Gastroesophageal sphincter (tissue), 3 donors: ENCODE measurements around the gene TANC1.

ENCODE experiments used
- CTCF ChIP-seq, 4 experiments: fragments of 200-600 bp in 2 of 4; fragments of 450-650 bp in 2 of 4; sonication (generic) in 1 of 4; IDR thresholded peaks; one replicate each; pipeline ENCODE4 v1.5.1; 2017 to 2019; ENCODE audit warnings: antibody characterized with exemption in 4 of 4, mild to moderate bottlenecking in 2 of 4, moderate library complexity in 2 of 4
- EP300 ChIP-seq: sonication (generic); formaldehyde crosslinking; IDR thresholded peaks from one replicate; pipeline ENCODE4 v1.6.1; 2017; ENCODE audit warnings: antibody characterized with exemption, mild to moderate bottlenecking
- POLR2A ChIP-seq, 2 donors: fragments of 450-650 bp; IDR thresholded peaks; one replicate each; pipeline ENCODE4 v1.6.1; 2017; ENCODE audit warnings: antibody characterized with exemption in 2 of 2, mild to moderate bottlenecking in 2 of 2, moderate library complexity in 1 of 2
- POLR2AphosphoS5 ChIP-seq: sonication (generic); formaldehyde crosslinking; IDR thresholded peaks from one replicate; pipeline ENCODE4 v1.6.1; 2017; ENCODE audit warnings: antibody characterized with exemption

- TF ChIP-seq CTCF (IDR thresholded peaks at IDR 0.05) = no peak
- no peak for TF ChIP-seq EP300
- no peak for TF ChIP-seq POLR2A (IDR thresholded peaks at IDR 0.05)
- TF ChIP-seq POLR2AphosphoS5 = no peak
Observed at GRCh38 chr2:159124931-159125467, 156.6 kb downstream of the TANC1 start.
